HEK293 (cell line): ENCODE data around the gene AFAP1L2.

ENCODE experiments used
- CTCF ChIA-PET: fragments of 350-600 bp; formaldehyde crosslinking; extraction: SDS; loops from one replicate; lab custom pipeline; 2021; ENCODE audit warnings: antibody characterized with exemption; lab: Yijun Ruan, JAX
- POLR2A ChIA-PET: fragments of 300-600 bp; formaldehyde crosslinking; extraction: SDS; loops from one replicate; lab custom pipeline; 2020; ENCODE audit warnings: antibody characterized with exemption, inconsistent platforms; lab: Yijun Ruan, JAX
- H3K27ac ChIP-seq: fragments of 200-500 bp; sonication (Bioruptor generic); 2 replicates; pipeline ENCODE4 v1.5.1; 2014; ENCODE audit warnings: low read depth, low read length, control low read depth, inconsistent platforms; ENCODE audit errors: extremely low read depth
- H3K36me3 ChIP-seq, 2 experiments: fragments of 200-500 bp in 1 of 2; sonication (Bioruptor generic) in 1 of 2; 1 replicate in 1 of 2; 2 replicates in 1 of 2; pipeline ENCODE4 v1.5.1; 2014 to 2017; ENCODE audit warnings: inconsistent platforms in 2 of 2, low read length in 2 of 2; ENCODE audit not compliant: control insufficient read depth in 2 of 2, insufficient read depth in 1 of 2
- H3K4me1 ChIP-seq: fragments of 200-500 bp; sonication (Bioruptor generic); 2 replicates; pipeline ENCODE4 v1.5.1; 2014; ENCODE audit warnings: mild to moderate bottlenecking, low read length, inconsistent platforms; ENCODE audit not compliant: control insufficient read depth, insufficient read depth
- H3K4me3 ChIP-seq: 2 replicates; pipeline ENCODE4 v1.5.1; 2011; ENCODE audit warnings: low read depth, mild to moderate bottlenecking, control low read depth, low read length, moderate library complexity
- H3K9me3 ChIP-seq: fragments of 200-500 bp; sonication (Bioruptor generic); 2 replicates; pipeline ENCODE4 v1.5.1; 2014; ENCODE audit warnings: low read depth, low read length, inconsistent platforms; ENCODE audit not compliant: control insufficient read depth, insufficient read depth
- CTCF ChIP-seq: fragments of 450-650 bp; formaldehyde crosslinking; IDR thresholded peaks from 2 replicates; pipeline ENCODE4 v1.5.1; 2016; ENCODE audit warnings: missing biosample characterization, missing genetic modification characterization
- GLI4 ChIP-seq: fragments of 450-650 bp; formaldehyde crosslinking; IDR thresholded peaks from 2 replicates; pipeline ENCODE4 v1.5.1; 2016; ENCODE audit warnings: missing biosample characterization, missing genetic modification characterization
- HOXA7 ChIP-seq: sonication (generic); formaldehyde crosslinking; IDR thresholded peaks from 2 replicates; pipeline ENCODE4 v1.8.1; 2022; ENCODE audit warnings: missing genetic modification reagents, borderline replicate concordance
- INSM2 ChIP-seq: fragments of 450-650 bp; formaldehyde crosslinking; IDR thresholded peaks from 2 replicates; pipeline ENCODE4 v1.5.1; 2016; ENCODE audit warnings: missing biosample characterization, missing genetic modification characterization
- PRDM1 ChIP-seq: fragments of 450-650 bp; formaldehyde crosslinking; IDR thresholded peaks from 2 replicates; pipeline ENCODE4; 2016; ENCODE audit warnings: missing biosample characterization, missing genetic modification characterization
- ZBTB44 ChIP-seq: fragments of 450-650 bp; IDR thresholded peaks from 2 replicates; pipeline ENCODE4 v1.5.1; 2018; ENCODE audit warnings: missing biosample characterization, mild to moderate bottlenecking, missing genetic modification characterization
- ZFP41 ChIP-seq: fragments of 450-650 bp; formaldehyde crosslinking; IDR thresholded peaks from 2 replicates; pipeline ENCODE4 v1.5.1; 2016; ENCODE audit warnings: missing biosample characterization, missing genetic modification characterization, borderline replicate concordance
- ZNF112 ChIP-seq: fragments of 450-650 bp; formaldehyde crosslinking; IDR thresholded peaks from 2 replicates; pipeline ENCODE4 v1.5.0; 2017; ENCODE audit warnings: missing biosample characterization, missing genetic modification characterization
- ZNF18 ChIP-seq: fragments of 450-650 bp; formaldehyde crosslinking; IDR thresholded peaks from 2 replicates; pipeline ENCODE4 v1.5.1; 2016; ENCODE audit warnings: missing biosample characterization, missing genetic modification characterization
- ZNF223 ChIP-seq: fragments of 450-650 bp; formaldehyde crosslinking; IDR thresholded peaks from 2 replicates; pipeline ENCODE4 v1.5.1; 2016; ENCODE audit warnings: missing biosample characterization, missing genetic modification characterization
- ZNF600 ChIP-seq: fragments of 450-650 bp; formaldehyde crosslinking; IDR thresholded peaks from 2 replicates; pipeline ENCODE4 v1.5.1; 2016; ENCODE audit warnings: missing biosample characterization, missing genetic modification characterization
- ZNF621 ChIP-seq: fragments of 450-650 bp; formaldehyde crosslinking; IDR thresholded peaks from 2 replicates; pipeline ENCODE4 v1.5.1; 2017; ENCODE audit warnings: missing biosample characterization, missing genetic modification characterization
- ZNF658 ChIP-seq: fragments of 450-650 bp; formaldehyde crosslinking; IDR thresholded peaks from 2 replicates; pipeline ENCODE4; 2016; ENCODE audit warnings: missing biosample characterization, missing genetic modification characterization
- ZNF677 ChIP-seq: fragments of 450-650 bp; IDR thresholded peaks from 2 replicates; pipeline ENCODE4 v1.5.0; 2018; ENCODE audit warnings: missing biosample characterization, mild to moderate bottlenecking, missing genetic modification characterization, moderate library complexity
- ZNF692 ChIP-seq: fragments of 450-650 bp; formaldehyde crosslinking; IDR thresholded peaks from 2 replicates; pipeline ENCODE4 v1.5.1; 2016; ENCODE audit warnings: missing biosample characterization, missing genetic modification characterization
- ZNF777 ChIP-seq: fragments of 450-650 bp; formaldehyde crosslinking; IDR thresholded peaks from 2 replicates; pipeline ENCODE4 v1.5.1; 2017; ENCODE audit warnings: missing biosample characterization, missing genetic modification characterization, borderline replicate concordance
- ZNF785 ChIP-seq: fragments of 450-650 bp; formaldehyde crosslinking; IDR thresholded peaks from 2 replicates; pipeline ENCODE4 v1.5.1; 2016; ENCODE audit warnings: missing biosample characterization, missing genetic modification characterization

The AFAP1L2 gene

GRCh38 chr10:114246679-114247305, 157.5 kb downstream of the AFAP1L2 start:
- CTCF ChIA-PET = no interaction called here
- Histone ChIP-seq H3K36me3 (no peaks in the 10 kb centered on the region), H3K9me3 (no peaks in the 10 kb centered on the region), H3K27ac (no peak overlapping the region), H3K4me3 (no peak overlapping the region), H3K4me1 (no peaks in the 10 kb centered on the region)
- POLR2A ChIA-PET = no interaction called here
- TF ChIP-seq ZNF785 = no peak
- TF ChIP-seq ZNF18 (tag by site-specific recombination) = no peak
- no peak for TF ChIP-seq GLI4 (tag by site-specific recombination)
- TF ChIP-seq ZNF112 (tag by site-specific recombination) = no peak
- TF ChIP-seq PRDM1 (tag by site-specific recombination) = no peak
- TF ChIP-seq ZNF777 (tag by site-specific recombination) = no peak
- TF ChIP-seq ZNF658 (tag by site-specific recombination) = no peak
- TF ChIP-seq ZNF677 = no peak

GRCh38 chr10:114245121-114245791, 159.0 kb downstream of the AFAP1L2 start:
- H3K4me1 ChIP-seq = no peaks in the 10 kb centered on the region
- no peak overlapping the region for H3K4me3 ChIP-seq
- CTCF ChIA-PET = no interaction called here
- H3K27ac ChIP-seq = no peak overlapping the region
- no peak for TF ChIP-seq ZNF692
- TF ChIP-seq INSM2 (tag by site-specific recombination) = no peak
- TF ChIP-seq ZNF223 (tag by site-specific recombination) = no peak
- TF ChIP-seq ZFP41 = no peak
- TF ChIP-seq ZBTB44 (tag by site-specific recombination) = no peak
- TF ChIP-seq ZNF600 (tag by site-specific recombination) = no peak
- TF ChIP-seq HOXA7 (CRISPR knock-in tag) = no peak
- no peak for TF ChIP-seq CTCF (tag by site-specific recombination)
- no peak for TF ChIP-seq ZNF621
- TF ChIP-seq, all 188 proteins: peak for 0
- POLR2A ChIA-PET = no interaction called here
- no peaks in the 10 kb centered on the region for H3K36me3 ChIP-seq
- H3K9me3 ChIP-seq = no peaks in the 10 kb centered on the region
